Esophagus squamous epithelium (tissue), 5 donors: ENCODE results near the gene NFATC2. TPM values are rescaled to one million over a fixed set of nuclear protein-coding genes. Genes with fewer than 3 reads are reported as not detected.

Source experiments
- DNase-seq: peaks from one replicate; lab custom pipeline; 2025; lab: John Stamatoyannopoulos, UW
- H3K27ac ChIP-seq, 4 donors: fragments of 200-600 bp; sonication (generic); one replicate each; pipeline ENCODE4 v1.5.1; 2016 to 2019; ENCODE audit warnings: mild to moderate bottlenecking in 1 of 4
- H3K27me3 ChIP-seq, 4 donors: fragments of 200-600 bp; sonication (generic); 1 replicate in 3 of 4; 2 replicates in 1 of 4; pipeline versions ENCODE4 v1.5.1 to v1.6.0; 2017 to 2021; ENCODE audit warnings: antibody characterized with exemption in 1 of 4
- H3K36me3 ChIP-seq, 3 donors: fragments of 200-600 bp; sonication (generic); one replicate each; pipeline ENCODE4 v1.5.1; 2016 to 2019
- H3K4me1 ChIP-seq, 3 donors: fragments of 200-600 bp; sonication (generic); one replicate each; pipeline ENCODE4 v1.5.1; 2017 to 2019
- H3K4me3 ChIP-seq, 4 donors: fragments of 200-600 bp; sonication (generic); 1 replicate in 3 of 4; 2 replicates in 1 of 4; pipeline ENCODE4 v1.5.1; 2016 to 2019; ENCODE audit warnings: mild to moderate bottlenecking in 2 of 4, moderate library complexity in 1 of 4
- H3K9me3 ChIP-seq, 3 donors: fragments of 200-600 bp; sonication (generic); one replicate each; pipeline ENCODE4 v1.5.1; 2016 to 2019
- CTCF ChIP-seq, 6 experiments: fragments of 450-650 bp in 4 of 6; fragments of 200-600 bp in 2 of 6; sonication (generic) in 2 of 6; IDR thresholded peaks; one replicate each; pipeline ENCODE4 v1.5.1; 2016 to 2019; ENCODE audit warnings: antibody characterized with exemption in 6 of 6, mild to moderate bottlenecking in 4 of 6, moderate library complexity in 4 of 6
- POLR2A ChIP-seq, 4 donors: fragments of 450-650 bp; IDR thresholded peaks; one replicate each; pipeline ENCODE4 v1.6.1; 2017; ENCODE audit warnings: antibody characterized with exemption in 4 of 4, mild to moderate bottlenecking in 4 of 4, moderate library complexity in 3 of 4
- WGBS, 2 donors: methylation state at CpG; one replicate each; pipeline ENCODE4 v1.1.5; 2018; 5-methylcytosine and 5-hydroxymethylcytosine counted together
- intact Hi-C: fragments of 100-400 bp; cut with DNase I; formaldehyde crosslinking; loops from one replicate; pipeline ENCODE4 v1.15.0; 2022
- total RNA-seq, 4 donors: library from RNA; depleted of rRNA; stranded (reverse); fragments of >200 nt; gene quantifications; one replicate each; pipeline ENCODE4 v1.1.0, GENCODE V29; 2016
- donor health status: DM: yes; HTN: yes; CAD: no.

NFATC2 gene
- total RNA-seq, 4 donors from 2014 or later: 0.83 to 6.7 (median 1.4) TPM

GRCh38 chr20:51456511-51457509 is 85.7 kb downstream of the NFATC2 start:
- peak overlapping the region in 3 of 4 donors; percentile 18 to 51 (median 19) for H3K4me3 ChIP-seq
- no peak for TF ChIP-seq POLR2A (IDR thresholded peaks at IDR 0.05)
- no peak for TF ChIP-seq CTCF (IDR thresholded peaks at IDR 0.05)
- 20 to 26% methylated on average over 12 to 13 of the region's 24 CpGs for WGBS, 2 donors
- H3K36me3 ChIP-seq: peaks cover 0 to 24% (median 0%) of the 10 kb centered on the region in 3 donors
- intact Hi-C loops: no loop called here
- H3K9me3 ChIP-seq: no peaks in the 10 kb centered on the region
- peak overlapping the region; percentile 68 to 90 (median 88) for H3K27ac ChIP-seq
- no peaks in the 10 kb centered on the region for H3K27me3 ChIP-seq
- peaks cover 15 to 35% (median 23%) of the 10 kb centered on the region in 3 donors for H3K4me1 ChIP-seq
- DNase-seq: peak; percentile 34

GRCh38 chr20:51454250-51454865 is 88.2 kb downstream of the NFATC2 start:
- Histone ChIP-seq H3K27me3 (no peaks in the 10 kb centered on the region), H3K27ac (no peak overlapping the region), H3K4me3 (no peak overlapping the region), H3K36me3 (peaks cover 0 to 17% (median 0%) of the 10 kb centered on the region in 3 donors), H3K4me1 (peaks cover 15 to 45% (median 23%) of the 10 kb centered on the region in 3 donors), H3K9me3 (no peaks in the 10 kb centered on the region)
- intact Hi-C loops: no loop called here
- 91 to 95% methylated on average over 9 of the region's 9 CpGs for WGBS, 2 donors
- TF ChIP-seq POLR2A (IDR thresholded peaks at IDR 0.05) (no peak), CTCF (IDR thresholded peaks at IDR 0.05) (no peak)
- no peak for DNase-seq

DNA sequence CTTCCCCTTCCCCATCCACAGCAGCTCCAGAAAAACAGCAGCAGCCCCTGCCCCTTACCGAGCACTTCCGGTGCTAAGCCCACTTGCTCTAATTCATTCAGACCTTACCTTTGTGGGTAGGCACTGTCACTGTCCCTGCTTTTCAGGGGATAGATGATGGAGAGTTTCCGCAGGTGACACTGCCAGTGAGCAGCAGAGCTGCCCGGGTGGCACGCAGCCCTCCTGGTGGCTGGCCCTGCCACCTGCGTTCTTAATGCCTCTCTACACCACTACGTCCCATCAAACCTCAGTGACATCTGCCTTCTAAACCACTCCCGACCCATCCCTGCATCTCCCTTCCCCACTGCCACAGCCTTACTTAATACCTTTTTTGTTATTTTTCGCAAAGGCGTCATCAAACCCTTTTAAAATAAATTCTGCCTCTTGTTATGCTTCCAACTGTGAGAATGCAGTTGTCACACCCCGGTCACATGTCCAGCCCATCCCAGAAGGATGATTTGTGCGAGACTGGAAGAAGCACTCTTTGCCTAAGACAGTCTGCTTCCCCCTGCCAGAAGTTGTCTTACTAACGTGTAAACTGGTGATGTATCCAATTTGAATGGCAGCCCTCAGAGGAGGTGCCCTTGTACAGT is 89.7 kb downstream of the NFATC2 start:
- WGBS, 2 donors: 91 to 93% methylated on average over 9 to 13 of the region's 13 CpGs
- H3K27ac ChIP-seq: no peak overlapping the region
- H3K4me1 ChIP-seq: peaks cover 12 to 55% (median 25%) of the 10 kb centered on the region in 3 donors
- no peaks in the 10 kb centered on the region for H3K9me3 ChIP-seq
- H3K27me3 ChIP-seq: no peaks in the 10 kb centered on the region
- no peak overlapping the region for H3K4me3 ChIP-seq
- no peak for DNase-seq
- peaks cover 0 to 17% (median 0%) of the 10 kb centered on the region in 3 donors for H3K36me3 ChIP-seq
- intact Hi-C loops: no loop called here
- TF ChIP-seq POLR2A (IDR thresholded peaks at IDR 0.05): no peak

GRCh38 chr20:51452091-51452613 is 90.4 kb downstream of the NFATC2 start:
- peaks cover 0 to 17% (median 0%) of the 10 kb centered on the region in 3 donors for H3K36me3 ChIP-seq

DNA sequence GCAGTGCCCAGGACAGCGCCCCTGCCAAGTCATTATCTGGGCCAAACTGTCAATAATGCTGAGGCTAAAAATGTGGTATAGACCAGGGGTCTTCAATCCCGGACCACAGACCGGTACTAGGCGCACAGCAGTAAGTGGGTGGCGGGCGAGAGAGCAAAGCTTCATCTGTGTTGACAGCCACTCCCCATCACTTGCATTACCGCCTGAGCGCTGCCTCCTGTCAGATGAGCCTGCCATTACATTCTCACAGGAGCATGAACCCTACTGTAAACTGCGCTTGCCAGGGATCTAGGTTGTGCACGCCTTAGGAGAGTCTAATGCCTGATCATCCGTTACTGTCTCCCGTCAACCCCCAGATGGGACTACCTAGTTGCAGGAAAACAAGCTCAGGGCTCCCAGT is 91.0 kb downstream of the NFATC2 start:
- peaks cover 3 to 55% (median 22%) of the 10 kb centered on the region in 3 donors for H3K4me1 ChIP-seq
- no peak overlapping the region for H3K4me3 ChIP-seq
- H3K27me3 ChIP-seq: no peaks in the 10 kb centered on the region
- intact Hi-C loops: no loop called here
- H3K36me3 ChIP-seq: peaks cover 0 to 17% (median 0%) of the 10 kb centered on the region in 3 donors
- no peak for DNase-seq
- WGBS, 2 donors: 94 to 95% methylated on average over 6 to 11 of the region's 12 CpGs
- H3K27ac ChIP-seq: no peak overlapping the region
- TF ChIP-seq CTCF (IDR thresholded peaks at IDR 0.05) (no peak), POLR2A (IDR thresholded peaks at IDR 0.05) (no peak)
- H3K9me3 ChIP-seq: no peaks in the 10 kb centered on the region

More at GRCh38 chr20:51452091-51452613, 90.4 kb downstream of the NFATC2 start:
- no peak overlapping the region for H3K4me3 ChIP-seq
- peaks cover 6 to 55% (median 22%) of the 10 kb centered on the region in 3 donors for H3K4me1 ChIP-seq
- 88 to 90% methylated on average over 6 of the region's 6 CpGs for WGBS, 2 donors
- no peaks in the 10 kb centered on the region for H3K27me3 ChIP-seq
- TF ChIP-seq POLR2A (IDR thresholded peaks at IDR 0.05): no peak
- no peak for DNase-seq
- no peaks in the 10 kb centered on the region for H3K9me3 ChIP-seq
- intact Hi-C loops: no loop called here
- no peak overlapping the region for H3K27ac ChIP-seq
